Measurements from ENCODE around the gene BRD7. TPM values are rescaled to one million over a fixed set of nuclear protein-coding genes. Genes with fewer than 3 reads are reported as not detected.

The BRD7 gene
- total and polyA plus RNA-seq, 2 donors (not counting 3 experiments of a cell fraction or from before 2014, with no cell fraction given) = 17.1 to 69.1 TPM

- Histone ChIP-seq H3K79me2 (ENCODE audit: control insufficient read depth, insufficient read depth, low read length) (no peaks in the 10 kb centered on the region), H3K27ac (ENCODE audit: insufficient read depth, low read depth, low read length) (no peak overlapping the region), H3K9ac (replicated peaks; ENCODE audit: extremely low read depth, insufficient read depth, low read length) (no peak overlapping the region), H4K20me1 (replicated peaks; ENCODE audit: control insufficient read depth, extremely low read depth, insufficient read depth, low read length) (no peaks in the 10 kb centered on the region), H3K36me3 (ENCODE audit: control insufficient read depth in 2 of 2, extremely low read depth in 1 of 2, insufficient read depth in 2 of 2, low read length in 2 of 2) (peaks cover 4 to 12% of the 10 kb centered on the region in 2 experiments), H3K9me3 (replicated peaks; ENCODE audit: control insufficient read depth, insufficient read depth, low read length) (no peaks in the 10 kb centered on the region), H2AFZ (ENCODE audit: low read depth, low read length) (no peak overlapping the region), H3K4me3 (replicated peaks in 1 of 3; ENCODE audit: insufficient read depth in 1 of 3, low read depth in 1 of 3, low read length in 3 of 3) (no peak overlapping the region), H3K4me2 (ENCODE audit: insufficient read depth, low read length) (no peak overlapping the region), H3K27me3 (ENCODE audit: control insufficient read depth in 2 of 2, insufficient read depth in 2 of 2, low read length in 2 of 2) (no peaks in the 10 kb centered on the region), H3K4me1 (ENCODE audit: control insufficient read depth, extremely low read depth, insufficient read depth, low read length) (no peaks in the 10 kb centered on the region), H3K9me1 (replicated peaks; ENCODE audit: control insufficient read depth, extremely low read depth, insufficient read depth, low read length) (no peaks in the 10 kb centered on the region)
- TF ChIP-seq POLR2A (IDR thresholded peaks at IDR 0.05; ENCODE audit: low read depth, low read length) = no peak
- TF ChIP-seq MYC (IDR thresholded peaks at IDR 0.05; ENCODE audit: low read depth, low read length) = no peak
- TF ChIP-seq JUN (IDR thresholded peaks at IDR 0.05; ENCODE audit: borderline replicate concordance, insufficient read depth, insufficient read length, low read depth) = no peak
- TF ChIP-seq CTCF (IDR thresholded peaks at IDR 0.05; ENCODE audit: extremely low read depth in 1 of 2, insufficient read depth in 1 of 2, low read depth in 1 of 2, low read length in 2 of 2) = no peak
- no peak for TF ChIP-seq FOS (IDR thresholded peaks at IDR 0.05; ENCODE audit: borderline replicate concordance, insufficient read depth, low read length)
- no peak for TF ChIP-seq GATA2 (IDR thresholded peaks at IDR 0.05; ENCODE audit: insufficient read depth, insufficient read length, low read depth, low read length)
- TF ChIP-seq MAX (IDR thresholded peaks at IDR 0.05; ENCODE audit: insufficient read depth, insufficient read length) = no peak
- no peak for TF ChIP-seq POLR2AphosphoS5 (IDR thresholded peaks at IDR 0.05; ENCODE audit: insufficient read depth, low read depth, low read length)
- no peak for TF ChIP-seq EZH2 (IDR thresholded peaks at IDR 0.05; ENCODE audit: borderline replicate concordance, low read depth, low read length, severe bottlenecking)
- intact Hi-C loops (cut with micrococcal nuclease) = no loop called here
- ChIA-PET POLR2A (no interaction called here), CTCF (interaction anchor here (1.9 to 2.3 kb wide), 2 partner anchors 14 to 466 kb away, joined by 6 to 11 read pairs; no protein-coding TSS in a partner anchor)
- FAIRE-seq (no peak), DNase-seq (ENCODE audit: low read depth, low spot score) (no peak)
- dilution Hi-C loops (cut with MboI; ENCODE audit: extremely low pct_ligation_motif_present, low sequenced_read_pairs) = no loop called here
- BruUV-seq (replicated peaks) = no TSS peak
Observed at GRCh38 chr16:50340578-50340977, 28.2 kb downstream of the BRD7 start.
